ENCODE data around the gene TM4SF20.

The TM4SF20 gene, protein sequence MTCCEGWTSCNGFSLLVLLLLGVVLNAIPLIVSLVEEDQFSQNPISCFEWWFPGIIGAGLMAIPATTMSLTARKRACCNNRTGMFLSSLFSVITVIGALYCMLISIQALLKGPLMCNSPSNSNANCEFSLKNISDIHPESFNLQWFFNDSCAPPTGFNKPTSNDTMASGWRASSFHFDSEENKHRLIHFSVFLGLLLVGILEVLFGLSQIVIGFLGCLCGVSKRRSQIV

DNA sequence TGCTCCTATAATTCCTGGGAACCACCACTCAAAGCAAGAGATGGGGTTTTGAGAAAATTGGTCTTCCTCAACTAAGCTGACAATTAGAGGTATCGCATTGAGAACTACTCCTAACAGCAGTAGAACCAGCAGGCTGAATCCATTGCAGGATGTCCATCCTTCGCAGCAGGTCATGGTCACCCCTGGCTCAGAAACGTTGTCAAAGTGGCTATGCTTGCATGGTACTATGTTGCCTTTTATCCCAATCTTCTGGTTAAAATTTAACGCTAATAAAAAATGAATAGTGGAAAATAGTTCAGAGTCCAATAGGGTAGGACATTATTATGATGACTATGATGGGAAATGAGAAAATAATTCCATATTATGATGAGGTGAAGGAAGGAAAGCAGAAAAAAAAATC is at the start of gene TM4SF20:
TM4SF20 (minus strand) TSS at position 212 of the 400 bp plus-strand sequence; CDS start at position 174, 38 bp downstream.
- no peak for FAIRE-seq

DNA sequence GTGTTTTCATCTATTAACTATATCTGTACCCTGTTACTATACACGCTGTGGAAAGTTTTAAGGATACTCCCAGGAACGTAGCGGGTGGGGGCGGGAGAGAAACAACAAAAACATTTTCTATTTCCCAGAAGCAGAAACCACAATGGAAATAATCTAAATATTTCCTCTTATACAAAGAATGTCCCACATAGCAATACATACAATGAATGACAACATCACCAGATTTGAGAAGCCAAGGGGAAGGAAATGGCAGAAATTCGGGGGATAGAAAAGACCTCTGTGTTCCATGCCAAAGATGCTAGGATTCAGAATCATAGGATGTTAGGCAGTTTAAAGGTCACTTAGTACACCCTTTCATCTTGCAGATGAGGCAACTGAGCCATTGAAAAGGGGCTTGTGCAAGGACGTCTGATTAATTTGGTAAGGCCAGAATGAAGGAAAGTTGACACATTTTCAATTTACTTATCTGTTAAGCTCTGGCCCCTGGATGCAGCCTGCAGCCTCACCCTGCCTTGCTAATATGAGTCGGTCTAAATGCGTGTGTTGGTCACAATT is 49.7 kb upstream of the TM4SF20 start:
- FAIRE-seq: no peak

DNA sequence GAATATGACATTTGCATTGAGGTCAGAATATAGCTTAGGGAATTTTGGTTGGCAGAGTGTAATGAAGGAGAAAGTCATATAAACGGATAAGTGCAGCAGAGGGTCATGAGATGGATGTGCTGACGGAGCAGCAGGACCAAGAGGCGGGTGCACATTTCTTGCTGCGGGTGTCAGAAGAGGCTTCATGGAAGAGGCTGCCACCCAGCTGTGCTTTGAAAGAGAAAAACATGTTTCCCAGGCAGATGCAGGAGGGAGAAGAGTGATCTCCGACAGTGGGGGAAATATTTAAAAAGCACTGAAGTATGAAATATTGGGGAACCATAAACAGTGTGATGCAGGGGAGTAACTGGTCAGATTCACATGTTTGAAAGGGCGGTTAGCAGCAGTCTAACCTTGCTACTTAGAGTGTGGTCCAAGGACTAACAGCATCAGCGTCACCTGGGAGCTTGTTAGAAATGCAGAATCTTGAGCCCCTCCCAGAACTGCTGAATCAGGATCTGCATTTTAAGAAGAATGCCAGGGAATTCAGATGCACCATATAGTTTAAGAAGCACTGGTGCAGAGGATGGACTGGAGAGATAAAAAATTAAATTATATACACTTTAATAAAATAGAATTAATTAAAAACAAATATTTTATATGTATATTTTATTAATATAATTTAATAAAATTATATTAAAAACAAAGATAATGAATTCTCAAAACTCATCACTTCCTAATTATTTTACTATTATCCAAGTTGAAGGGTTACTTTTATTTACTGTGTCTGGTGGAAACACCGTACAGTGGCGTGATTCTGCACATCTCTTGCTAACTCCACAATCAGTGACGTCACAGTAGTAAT is 44.8 kb upstream of the TM4SF20 start:
- no peak for FAIRE-seq

DNA sequence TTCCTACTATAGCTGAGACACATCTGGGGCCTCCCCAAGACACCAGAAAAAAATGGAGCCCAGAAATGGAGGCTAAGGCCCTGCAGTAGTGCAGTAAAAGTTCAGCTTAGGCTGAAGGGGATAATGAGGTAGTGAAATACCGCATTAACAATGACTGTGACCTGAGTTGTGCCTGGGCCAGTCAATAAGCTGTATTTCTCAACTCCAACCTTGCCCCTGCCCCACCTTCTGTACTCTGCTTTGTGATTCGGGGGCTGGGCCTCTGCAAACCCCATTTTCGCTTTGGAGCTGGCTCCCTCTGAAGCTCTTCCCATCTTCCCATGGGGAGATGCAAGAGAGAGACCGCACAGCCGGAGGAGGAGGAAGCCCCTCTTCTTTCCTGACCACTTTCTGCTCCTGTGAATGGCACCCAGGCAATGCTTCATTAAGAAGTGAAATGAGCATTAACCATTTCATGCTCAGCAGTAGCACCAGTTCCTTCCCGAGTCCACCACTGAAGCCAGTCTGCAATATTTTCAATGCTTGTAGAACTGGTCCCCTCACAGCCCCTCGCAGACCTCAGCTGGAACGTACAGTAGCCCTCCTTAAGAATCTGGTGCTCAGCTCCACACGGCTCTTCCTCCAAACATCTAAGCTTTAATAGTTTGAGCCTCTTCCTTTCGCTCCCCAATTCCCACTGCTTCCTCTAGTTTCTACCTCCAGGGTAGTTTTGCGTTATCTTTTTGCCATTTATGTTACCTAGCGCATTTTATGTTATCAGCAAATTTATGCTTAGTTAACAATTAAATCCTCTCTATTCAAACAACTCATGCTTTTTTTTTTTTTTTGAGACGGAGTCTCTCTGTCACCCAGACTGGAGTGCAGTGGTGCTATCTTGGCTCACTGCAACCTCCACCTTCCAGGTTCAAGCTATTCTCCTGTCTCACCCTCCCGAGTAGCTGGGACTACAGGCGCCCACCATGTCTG is 41.3 kb upstream of the TM4SF20 start:
- no peak for FAIRE-seq

DNA sequence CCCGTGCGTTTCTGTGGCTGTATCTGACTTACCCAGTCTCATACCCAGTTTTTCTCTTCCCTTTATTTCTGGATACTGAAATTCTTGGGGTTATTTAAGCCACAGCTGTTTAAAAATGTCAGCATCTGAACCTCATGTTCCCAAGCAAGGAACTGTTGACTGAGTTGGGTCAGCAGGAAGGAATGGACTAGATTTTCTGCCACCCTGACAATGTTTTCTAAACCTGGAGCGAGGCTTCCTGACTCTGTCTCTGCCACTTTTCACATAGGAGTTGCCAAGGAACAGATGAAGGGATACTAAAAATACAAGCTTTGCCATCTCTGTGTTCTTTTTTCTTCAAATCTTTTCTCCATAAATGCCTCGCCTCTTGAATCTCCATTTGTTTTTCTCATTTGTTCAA is 37.6 kb upstream of the TM4SF20 start:
- FAIRE-seq: no peak

DNA sequence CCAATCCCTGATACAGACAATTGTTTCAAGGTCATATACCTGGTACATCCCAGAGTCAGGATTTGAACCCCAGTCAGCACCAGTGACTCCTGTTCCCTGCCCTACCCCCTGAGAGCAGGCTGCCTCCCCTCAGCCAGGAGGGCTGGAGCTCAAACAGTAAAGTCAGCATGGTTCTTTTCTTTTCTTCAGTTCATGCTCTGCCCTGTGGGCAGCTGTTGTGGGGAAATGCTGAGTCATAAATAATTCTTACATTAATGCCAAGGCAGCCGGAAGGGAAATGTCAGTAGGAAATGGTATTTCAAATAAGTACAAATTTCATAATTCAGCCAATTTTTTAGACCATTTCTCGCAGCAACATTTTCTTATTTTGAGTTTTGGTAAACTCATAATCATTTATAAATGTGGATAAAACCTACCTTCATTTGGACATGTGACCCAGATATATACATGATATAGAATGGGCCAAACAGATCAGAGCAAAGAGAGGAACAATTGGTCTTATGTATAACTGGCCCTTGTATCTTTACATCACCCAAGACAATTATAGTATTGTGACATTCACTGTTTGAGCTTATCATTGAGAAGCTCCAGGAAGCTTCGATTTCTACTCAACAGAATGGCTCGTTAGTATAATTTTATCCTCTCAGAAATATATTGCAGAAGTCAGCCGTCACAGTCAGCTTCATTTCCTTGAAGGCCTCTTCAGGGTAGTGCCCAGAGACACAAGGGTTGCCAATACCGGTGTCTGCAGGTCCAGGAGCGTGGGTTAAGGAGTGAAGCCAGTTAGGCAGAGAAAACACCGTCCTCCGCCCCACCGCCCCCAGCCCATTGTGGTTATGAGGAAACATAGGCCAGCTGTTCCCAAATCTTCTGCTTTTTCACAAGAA is 36.7 kb upstream of the TM4SF20 start:
- FAIRE-seq: no peak

DNA sequence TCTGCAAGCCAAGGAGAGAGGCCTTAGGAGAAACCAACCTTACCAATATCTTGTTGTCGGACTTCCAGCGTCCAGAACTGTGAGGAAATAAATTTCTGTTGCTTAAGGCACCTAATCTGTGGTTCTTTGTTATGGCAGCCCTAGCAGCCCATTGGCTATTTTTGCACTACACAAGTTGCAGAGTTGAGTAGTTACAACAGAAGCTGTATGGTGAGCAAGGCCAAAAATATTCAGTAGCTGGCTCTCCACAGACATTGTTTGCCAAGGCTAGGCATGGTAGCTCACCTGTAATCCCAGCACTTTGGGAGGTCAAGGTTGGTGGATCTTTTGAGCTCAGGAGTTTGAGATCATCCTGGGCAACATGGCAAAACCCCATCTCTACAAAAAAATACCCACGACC is 35.7 kb upstream of the TM4SF20 start:
- no peak for FAIRE-seq

DNA sequence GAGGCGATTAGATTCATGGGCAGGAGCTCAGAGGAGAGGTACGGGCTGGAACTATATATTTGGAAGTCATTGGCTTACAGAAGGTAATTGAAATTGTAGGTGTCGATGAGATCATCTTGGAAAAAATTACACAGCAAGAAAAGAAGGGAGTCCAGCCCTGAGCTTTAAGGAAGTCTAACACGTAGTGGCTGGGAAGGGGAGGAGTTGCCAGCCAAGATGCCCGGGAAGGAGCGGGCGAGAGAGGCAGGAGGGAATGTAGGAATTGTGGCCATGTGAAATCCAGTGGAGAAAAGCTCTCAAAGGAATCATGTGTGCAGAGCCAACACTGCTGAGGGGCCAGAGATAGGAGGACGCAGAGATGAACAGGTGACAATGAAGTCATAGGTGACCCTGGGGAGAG is 34.3 kb upstream of the TM4SF20 start:
- no peak for FAIRE-seq

DNA sequence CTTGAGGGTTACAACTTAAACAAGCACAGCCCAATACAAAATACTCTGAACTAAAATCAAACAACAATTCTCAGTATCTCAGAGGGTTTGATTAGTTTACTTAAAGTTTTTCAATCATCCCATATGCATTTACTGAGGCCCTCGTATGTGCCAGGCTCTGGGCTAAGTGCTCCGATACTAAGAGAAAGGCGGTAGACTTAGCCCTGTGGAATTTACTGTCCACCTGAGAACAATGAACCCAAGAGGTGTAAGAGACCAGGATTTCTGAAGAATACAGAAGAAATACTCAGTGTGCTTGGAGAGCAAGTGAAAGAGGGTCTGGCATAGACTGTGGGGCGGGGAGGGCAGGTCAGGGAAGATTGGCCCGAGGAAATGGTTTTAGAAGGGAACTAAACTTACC is 33.8 kb upstream of the TM4SF20 start:
- FAIRE-seq: no peak

DNA sequence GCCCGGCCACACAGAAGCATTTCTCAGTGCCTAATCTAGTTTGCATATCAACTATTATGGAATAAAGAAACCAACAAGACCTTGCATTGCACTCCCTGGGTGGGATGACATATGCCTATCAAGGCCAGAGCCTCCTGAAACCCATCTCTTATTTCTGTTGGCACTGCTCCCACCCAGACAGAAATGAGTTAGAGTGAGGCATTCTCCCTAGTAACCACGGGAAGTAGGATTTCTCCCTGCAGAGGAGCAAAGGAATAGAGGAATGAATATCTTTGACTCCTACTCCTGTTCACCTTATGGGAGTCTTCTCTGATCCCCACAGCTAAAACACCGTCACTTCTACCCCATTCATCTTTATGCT is 32.9 kb upstream of the TM4SF20 start:
- FAIRE-seq: no peak

DNA sequence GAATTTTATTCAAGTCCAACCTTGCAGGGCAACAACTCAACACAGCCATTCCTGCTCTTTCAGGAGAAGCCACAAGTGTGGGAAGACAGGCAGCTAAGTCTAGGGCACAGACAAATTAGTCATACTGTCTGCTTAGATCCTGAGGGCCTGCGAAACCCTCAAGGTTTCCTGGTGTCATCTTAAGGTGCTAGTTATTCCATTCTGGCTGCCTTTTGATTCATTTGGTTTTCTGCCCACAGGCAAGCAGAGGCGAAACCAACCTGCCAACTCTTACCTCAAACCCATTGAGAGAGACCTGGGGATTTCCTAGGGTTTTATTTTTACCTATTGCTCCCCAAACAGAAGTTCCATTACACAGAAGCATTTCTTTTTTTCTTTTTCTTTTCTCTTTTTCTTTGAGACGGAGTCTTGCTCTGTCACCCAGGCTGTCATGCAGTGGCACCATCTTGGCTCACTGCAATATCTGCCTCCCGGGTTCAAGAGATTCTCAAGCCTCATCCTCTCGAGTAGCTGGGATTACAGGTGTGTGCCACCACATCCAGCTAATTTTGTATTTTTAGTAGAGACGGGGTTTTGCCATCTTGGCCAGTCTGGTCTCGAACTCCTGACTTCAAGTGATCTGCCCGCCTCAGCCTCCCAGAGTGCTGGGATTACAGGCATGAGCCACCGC is 32.3 kb upstream of the TM4SF20 start:
- FAIRE-seq: no peak

DNA sequence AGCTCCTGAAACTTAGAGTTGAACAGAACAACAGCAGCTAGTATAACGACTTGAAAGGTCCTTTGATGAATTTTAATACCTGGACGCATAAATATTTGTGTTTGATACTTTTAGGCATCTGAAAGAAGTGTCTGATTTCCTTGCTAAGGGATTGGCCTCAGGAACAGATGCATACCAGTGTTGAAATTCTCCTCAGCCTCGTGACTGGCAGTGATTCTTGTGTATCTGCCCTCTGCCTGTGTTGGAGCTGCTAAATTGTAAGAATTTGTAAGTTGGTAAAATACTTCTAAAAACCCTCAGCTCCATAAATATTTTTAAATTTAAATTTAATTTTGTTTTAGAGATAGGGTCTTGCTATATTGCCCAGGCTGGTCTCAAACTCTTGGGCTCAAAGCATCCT is 31.1 kb upstream of the TM4SF20 start:
- FAIRE-seq: no peak

DNA sequence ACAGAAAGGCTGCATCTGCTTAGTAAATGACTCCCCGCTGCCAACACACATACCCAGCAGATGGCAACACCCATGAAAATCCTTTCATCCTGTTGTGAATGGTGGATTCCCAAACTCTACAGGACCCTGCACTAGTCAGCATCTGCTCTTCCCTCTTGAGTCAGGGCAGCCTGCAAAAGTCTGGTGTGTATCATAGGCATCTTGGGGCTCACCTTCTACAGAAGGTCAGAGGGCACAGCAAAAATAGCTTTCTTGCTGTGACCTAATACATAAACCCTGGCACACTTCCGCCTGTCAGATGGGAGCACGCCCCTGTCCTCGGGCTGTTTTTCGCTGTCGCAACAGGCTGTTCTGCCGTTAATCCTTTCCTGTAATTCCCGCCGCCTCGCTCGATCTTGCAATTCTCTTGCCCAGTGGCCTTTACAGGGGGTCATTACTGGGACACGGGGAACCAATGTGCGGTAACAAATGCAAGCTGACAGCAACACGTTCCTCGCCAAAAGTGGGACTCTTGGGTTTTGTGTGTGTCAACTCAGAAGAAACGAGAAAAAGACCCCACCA is 28.6 kb upstream of the TM4SF20 start:
- FAIRE-seq: no peak

DNA sequence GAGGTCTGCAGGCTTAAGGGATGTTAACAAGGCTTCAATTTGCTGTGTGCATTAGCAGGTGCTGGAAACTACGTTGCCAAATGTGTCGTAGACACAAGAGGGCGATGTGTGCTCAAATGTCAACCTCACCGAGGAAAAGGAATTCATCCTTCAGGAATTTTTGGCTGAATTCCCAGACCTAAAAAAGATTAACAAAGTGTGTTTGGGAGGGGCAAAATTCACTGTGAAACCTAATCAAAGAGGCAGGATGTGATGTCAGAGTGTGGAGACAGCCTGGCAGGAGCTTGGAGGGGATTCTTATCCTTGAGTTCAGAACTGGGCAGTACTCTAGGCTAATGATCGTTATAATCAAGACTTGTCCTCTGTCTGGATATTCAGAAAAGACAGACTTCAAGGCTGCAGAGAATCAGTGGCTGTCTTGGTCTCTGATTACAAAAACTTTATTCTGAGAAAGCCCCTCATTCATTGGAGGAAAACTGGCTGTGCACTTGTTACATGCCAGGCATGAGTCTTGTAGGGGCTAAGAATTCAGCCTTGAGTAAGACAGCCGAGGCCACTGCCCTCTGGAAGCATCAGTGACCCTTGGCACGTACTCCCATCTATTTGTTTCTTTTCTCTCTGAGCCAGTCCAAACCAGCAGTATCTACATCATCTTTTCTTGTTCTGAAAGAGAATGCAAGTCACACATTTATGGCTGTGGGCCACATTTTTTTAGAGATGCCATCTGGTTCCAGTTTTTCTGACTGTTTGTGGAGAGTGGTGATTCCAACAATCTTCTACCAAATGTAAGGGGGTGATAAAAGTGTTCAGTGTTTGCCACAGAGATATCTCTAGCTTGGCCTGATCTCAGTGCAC is 27.3 kb upstream of the TM4SF20 start:
- peak; percentile 60 for FAIRE-seq

DNA sequence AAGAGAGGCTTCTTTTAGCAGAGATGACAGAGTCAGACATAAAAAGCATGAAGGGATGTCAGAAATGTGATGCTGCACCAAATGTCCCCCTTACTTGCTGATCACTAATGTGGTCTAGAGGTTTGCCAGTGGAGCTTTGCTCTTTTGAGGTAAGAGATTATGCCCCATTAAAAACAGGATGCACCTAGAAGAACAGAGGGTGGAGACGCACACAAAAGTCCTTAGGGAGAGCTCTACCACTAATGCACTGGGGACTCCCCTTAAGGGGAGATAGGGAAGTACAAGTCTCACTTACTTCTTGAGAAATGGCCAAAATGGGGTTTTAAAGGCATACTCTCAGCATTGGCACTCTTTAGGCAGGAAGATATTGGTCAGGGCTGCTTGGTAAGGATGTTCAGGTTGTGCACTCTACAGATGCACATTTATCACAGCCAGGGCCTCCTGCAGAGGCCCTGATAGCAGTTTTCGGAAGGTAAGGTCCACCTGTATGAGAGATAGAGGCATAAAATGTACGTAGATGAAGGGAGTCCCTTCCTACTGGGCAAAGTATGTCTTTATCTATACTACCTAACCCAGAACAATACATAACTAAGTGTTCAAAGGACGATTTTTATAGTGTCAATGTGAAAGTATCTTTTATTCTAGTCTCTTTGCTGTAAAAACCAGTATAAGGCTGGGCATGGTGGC is 25.6 kb upstream of the TM4SF20 start:
- FAIRE-seq: no peak

DNA sequence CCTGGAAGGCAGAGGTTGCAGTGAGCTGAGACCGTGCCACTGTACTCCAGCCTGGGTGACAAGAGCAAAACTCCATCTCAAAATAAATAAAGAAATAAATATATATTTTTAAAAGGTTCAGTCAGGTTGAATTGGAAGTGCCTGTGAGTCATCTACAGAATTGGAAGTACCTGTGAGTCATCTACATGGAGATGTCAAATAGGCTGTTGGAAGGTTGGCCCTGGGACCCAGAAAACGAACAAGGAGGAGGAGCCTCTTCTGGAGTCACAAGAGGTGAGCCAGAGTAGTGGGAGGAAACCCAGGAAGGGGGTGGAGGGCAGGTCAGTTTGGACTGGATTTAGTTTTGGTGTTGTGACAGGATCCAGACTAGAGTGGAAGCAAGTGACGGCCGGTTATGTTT is 23.9 kb upstream of the TM4SF20 start:
- no peak for FAIRE-seq

DNA sequence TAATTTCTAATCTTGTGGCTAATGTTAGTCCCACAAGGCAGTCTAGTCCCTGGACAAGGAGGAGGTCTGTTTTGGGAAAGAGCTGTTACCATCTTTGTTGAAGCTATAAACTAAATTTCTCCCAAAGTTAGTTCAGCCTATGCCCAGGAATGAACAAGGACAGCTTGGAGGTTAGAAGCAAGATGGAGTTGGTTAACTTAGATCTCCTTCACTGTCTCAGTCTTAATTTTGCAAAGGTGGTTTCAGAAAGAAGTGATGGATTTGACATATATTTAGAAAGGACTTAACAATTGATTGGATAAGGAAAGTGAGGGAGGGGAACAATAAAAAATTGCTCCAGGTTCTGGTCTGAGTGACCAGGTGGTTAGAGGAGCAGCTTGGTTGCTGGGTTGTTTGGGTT is 23.2 kb upstream of the TM4SF20 start:
- FAIRE-seq: no peak

DNA sequence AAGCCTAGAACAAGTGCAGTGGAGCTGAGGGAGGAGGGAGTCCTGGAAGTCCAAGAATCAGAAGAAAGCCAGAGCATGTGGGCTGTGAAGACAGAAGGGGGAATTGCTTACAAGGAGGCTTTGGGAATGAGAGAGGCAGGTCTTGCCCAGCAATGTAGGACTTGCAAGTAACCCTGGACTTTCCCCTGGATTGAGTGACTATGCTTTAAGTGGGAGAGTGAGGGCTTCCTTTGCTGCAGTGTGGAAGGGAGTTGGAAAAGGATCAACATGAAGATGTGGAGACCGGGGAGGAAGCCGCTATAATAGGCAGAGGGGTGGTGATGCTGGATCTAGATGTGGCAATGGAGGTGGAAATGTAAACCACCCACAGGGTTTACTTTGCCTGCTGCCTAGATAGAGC is 22.4 kb upstream of the TM4SF20 start:
- no peak for FAIRE-seq
